LHCN-M2 (cell line): ENCODE data around the gene ACSL1. TPM values are rescaled to one million over a fixed set of nuclear protein-coding genes. Genes with fewer than 3 reads are reported as not detected.
A peak's percentile ranks its signal among the peaks of the same experiment; 100 is the strongest.
"Not testable (repeated sequence)": the region's sequence is repeated elsewhere in the genome, so short reads cannot be mapped to it uniquely, and the experiment has no call there.

ENCODE experiments used
- DNase-seq: peaks from one replicate; pipeline ENCODE4 v3.0.0-alpha.2; 2012; ENCODE audit warnings: low read depth
- total RNA-seq: library from RNA; depleted of rRNA; stranded (reverse); fragments of >200 nt; gene quantifications from 2 replicates; pipeline ENCODE4 v1.2.3, GENCODE V29; 2014

Gene ACSL1
- total RNA-seq, 1 experiment from 2014 or later = 115 TPM

DNA sequence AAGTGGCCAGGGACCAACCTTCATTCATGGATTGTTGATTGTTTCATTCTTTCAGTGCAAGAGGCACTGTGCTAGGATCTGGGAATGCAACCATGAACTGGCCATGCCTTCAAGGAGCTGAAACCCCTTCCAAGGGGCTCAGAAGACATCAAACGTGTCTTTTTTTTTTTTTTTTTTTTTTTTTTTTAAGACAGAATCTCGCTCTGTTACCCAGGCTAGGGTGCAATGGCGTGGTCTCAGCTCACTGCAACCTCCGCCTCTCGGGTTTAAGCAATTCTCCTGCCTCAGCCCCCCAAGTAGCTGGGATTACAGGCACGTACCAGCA, 13.3 kb upstream of the ACSL1 start:
- DNase-seq = not testable (repeated sequence)

DNA sequence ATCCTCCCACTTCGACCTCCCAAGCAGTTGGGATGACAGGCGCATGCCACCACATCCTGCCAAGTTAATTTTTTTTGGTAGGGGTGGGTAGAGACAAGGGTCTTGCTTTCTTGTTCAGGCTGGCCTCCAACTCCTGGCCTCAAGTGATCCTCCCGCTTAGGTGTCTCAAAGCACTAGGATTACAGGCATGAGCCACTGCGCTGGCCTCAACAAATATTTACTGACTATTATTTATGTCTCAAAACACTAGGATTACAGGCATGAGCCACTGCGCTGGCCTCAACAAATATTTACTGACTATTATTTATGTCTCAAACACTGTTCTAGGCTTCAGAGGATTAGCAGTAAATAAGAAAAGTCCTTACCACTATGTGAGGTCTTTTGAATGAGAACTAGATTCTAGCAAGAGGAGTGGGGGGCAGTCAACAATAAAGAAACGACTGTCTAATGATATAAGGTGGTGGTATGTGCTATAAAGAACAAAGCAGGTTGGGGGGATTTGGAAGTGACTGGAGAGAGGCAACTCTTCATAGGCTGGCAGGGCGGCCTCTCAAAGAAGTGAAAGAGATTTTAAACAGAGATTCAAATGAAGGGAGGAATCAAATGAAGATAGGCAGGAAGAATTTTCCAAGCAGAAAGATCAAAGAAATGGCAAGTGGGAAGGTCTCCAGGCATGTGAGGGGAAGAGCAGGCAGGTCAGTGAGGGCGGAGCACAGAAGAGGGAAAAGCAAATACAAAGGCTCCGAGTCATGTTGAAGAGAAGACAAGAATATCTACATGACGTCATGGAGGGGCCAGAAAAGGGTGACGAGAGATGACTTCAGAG, 12.7 kb upstream of the ACSL1 start:
- DNase-seq = peak; percentile 42

DNA sequence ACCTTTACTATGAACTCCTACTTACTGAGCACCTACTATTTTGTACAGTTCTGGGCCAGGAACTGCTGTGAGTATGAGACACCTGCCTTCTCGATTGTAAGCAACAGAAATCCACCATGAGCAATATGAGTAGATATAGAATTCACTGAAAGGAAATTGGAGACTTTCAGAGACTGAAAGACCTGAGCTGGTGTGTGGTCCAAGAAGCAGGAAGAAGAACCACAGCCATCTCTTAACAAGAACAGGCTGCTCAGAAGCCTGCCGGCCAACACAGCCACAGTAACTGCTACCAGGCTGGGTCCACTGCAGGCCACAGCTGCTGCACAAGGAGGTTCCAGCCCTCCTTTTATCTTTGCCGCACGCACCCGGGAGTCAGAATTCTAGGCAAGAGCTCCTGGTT, 10.8 kb upstream of the ACSL1 start:
- DNase-seq = no peak

DNA sequence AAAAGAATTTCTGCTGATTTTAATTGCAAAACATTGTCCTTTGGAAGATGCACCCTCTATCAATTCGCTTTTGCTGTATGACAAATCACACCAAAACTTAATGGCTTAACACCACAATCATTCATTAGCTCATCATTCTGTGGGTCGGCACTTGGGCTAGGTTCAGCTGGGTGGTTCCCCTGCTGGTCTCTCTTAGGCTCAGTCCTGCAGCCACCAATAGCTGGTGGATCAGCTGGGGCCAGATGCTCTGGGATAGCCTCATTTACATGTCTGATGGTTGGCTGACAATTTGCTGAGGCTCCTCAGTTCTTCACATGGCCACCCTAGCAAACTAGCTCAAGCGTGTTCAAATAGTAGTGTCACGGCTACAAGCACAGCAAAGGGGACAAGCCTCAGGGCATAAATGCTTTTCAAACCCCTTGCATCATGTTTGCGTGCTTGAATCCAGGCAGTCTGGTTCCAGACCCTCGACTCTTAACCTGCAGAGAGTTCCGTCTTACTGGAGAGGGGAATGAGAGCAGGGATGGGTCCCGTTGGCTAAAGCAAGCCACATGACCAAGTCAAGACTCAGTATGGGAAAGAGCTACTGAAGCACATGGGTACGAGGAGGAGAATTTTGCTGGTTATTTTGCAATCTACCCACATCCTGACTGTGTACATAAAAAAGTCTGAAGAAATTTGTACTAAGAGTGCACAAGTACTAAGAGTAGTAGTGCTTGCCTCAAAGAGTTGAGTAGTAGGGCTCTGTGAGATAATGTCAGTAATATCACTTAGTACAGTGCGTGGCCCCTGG, 7.5 kb upstream of the ACSL1 start:
- DNase-seq = no peak

DNA sequence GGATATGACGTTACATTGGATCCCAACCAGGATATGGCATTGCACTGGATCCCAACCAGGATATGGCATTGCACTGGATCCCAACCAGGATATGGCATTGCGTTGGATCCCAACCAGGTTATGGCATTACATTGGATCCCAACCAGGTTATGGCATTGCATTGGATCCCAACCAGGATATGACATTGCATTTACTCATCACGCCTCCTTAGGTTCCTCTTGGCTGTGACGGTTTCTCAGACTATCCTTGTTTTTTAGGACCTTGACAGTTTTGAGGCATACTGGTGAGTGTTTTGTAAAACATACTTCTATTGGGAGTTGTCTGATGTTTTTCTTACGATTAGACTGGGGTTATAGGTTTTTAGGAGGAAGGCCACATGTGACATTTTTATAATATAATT, 5.4 kb upstream of the ACSL1 start:
- DNase-seq = no peak

DNA sequence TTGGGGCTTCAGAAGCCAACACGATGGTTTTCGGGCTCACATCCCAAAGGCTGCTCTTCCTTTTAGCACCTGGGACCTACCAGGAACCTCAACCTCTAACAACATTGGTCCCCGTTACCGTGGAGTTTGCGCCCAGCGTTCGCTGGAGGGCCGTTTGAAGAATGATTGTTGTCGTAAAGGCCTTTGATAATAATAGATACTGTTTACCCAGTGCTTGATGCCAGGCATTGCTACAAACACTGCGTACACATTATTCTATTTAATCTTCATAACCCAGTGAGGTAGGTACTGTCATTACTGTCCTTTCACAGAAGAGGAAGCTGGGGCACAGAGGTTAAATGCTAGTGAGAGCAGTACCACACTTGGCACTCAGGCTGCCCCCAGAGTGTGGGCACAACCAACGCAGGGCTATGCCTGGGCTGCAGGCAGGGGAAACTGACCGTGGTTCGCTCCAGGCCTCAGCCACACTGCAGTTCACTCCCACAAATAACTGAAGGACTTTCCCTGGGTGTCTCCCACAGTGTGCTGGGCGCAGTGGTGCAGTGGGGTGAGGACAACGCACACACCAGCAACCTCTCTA, 1.0 kb upstream of the ACSL1 start:
- no peak for DNase-seq

DNA sequence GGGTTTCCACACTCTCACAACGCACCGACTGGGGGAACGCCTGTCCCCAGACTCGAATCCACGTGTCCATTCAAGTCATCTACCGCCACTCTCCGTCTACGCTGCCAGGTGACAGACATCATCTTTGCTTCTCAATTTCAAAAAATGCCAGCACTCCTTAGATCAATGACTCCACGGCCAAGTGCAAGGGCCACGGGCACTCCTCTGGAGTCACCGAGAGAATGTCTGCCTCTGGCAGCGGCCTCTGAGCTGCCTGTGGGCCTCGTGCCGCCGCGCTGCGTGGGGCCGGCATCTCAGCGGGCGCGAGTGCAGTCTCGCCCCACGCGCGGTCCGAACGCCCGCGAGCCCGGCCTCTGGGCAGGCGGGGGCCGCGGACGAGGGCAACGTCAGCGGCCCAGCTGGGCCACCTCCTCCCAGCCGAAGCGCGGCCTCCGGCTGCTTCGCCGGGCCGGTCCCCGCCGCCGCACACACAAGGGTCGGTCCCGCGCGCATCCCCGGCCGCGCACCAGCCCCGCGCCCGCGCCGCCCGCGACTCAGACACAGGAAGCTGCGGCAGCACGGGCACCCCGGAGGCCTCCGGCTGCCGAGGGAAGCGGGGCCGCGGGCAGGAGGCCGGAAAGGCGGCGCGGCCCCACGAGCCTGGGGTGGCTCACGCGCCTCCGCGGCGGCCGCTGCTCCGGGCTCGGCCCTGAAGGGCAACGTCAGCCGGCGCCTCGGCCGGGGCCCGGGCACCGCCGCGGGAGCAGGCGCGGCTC, 450 bp downstream of the ACSL1 start:
- no peak for DNase-seq

DNA sequence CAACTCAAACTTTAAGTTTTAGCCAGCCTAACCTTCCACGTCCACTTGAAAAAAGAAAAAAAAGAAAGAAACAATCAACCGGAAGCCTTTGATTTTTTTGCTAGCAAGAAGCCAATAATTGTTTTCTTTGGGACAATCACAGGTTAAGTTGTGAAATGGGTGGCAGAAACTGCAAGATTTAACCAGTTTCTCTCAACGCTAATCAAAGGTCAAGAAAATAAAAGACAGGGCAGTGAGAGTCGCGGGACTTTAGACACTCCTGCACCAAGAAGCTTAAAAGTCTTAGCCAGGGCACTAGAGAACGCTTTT, 1.0 kb downstream of the ACSL1 start:
- no peak for DNase-seq

DNA sequence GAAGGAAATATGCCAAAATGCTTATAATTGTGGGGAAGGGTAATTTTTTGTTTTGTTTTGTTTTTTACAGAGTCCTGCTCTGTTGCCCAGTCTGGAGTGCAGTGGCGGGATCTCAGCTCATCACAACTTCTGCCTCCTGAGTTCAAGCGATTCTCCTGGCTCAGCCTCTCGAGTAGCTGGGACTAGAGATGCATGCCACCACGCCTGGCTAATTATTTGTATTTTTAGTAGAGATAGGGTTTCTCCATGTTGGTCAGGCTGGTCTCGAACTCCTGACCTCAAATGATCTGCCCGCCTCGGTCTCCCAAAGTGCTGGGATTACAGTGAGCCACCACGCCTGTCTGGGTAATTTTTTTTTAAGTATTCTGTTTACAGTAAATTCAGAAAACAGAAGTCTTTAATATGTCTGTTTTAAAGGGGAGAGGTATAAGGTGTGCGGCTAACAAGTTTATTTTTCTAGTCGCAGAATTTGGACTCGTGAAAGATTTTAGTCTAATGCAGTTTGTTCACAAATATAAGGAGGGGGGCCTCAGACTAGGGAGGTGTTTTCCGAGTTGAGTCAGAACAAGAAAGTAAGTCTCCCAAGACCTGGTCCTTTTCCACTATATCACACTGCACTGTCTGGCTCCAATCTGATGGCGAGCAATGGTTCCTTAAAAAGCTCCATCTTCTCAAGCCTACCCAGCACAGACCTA, 1.5 kb downstream of the ACSL1 start:
- no peak for DNase-seq

DNA sequence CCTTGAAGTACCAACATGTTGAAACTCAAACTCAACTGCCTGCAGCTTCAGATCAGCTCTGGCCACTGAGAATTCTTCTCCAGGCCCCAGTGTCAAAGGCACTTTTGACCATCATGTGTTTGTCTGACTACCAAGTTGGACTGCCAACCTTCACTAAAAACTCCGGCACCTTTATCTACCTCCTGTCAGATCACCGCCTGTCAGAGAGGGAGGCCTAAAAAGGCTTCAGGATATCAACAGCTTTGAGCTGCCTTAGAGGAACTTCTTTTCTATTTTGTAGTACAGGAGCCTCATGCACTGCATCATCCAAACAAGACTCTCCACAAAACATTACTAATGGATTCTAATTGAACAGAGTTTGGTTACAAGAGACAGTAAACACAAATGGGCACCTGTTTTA, 2.8 kb downstream of the ACSL1 start:
- DNase-seq = no peak

DNA sequence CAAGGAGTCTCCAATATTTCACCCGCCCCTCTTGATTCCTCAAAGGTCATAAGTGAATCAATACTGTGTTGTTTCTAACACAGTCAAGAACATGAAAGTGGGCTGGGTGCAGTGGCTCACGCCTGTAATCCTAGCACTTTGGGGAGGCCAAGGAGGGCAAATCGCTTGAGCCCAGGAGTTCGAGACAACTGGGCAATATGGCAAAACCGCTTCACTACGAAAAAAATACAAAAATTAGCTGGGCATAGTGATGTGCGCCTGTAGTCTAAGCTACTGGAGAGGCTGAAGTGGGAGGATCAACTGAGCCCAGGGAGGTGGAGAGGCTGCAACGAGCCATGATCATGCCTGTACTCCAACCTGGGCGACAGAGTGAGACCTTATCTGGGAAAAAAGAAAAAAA, 3.4 kb downstream of the ACSL1 start:
- no peak for DNase-seq

DNA sequence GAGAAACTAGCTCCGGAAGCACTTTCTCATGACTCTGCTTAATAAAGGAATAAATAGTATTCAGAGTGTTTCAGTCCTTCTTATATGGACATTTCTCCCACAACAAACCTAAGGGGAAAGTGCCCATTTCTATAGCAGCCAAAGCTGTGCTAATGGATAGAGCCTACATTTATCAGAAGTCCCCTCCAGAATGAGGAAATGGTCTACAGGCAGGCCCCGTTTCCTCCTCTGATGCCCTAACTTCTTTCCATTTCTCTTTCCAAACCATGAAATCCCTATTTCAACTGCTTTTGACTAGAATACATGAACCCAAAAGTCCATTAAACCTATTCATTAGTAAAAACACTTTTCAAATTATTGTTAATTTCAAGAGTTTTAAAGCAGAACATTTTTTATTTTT, 4.5 kb downstream of the ACSL1 start:
- no peak for DNase-seq

DNA sequence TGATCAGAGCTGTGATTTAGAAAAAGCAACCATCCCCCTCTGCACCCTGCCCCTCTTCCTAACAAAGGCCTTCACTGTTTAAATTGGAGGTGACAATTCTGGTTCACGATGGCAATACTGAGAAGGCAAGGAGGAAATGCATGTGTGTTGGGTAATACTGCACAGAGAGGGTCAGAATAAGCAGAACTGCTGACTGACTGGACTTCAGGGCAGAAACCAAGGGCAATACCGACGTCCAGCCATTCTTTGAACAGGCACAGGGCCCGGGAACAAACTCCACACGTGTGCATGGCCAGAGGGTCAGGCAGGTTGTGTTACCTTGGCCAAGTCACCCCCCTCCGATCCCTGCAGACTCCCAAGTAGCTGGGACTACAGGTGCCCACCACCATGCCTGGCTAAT, 6.0 kb downstream of the ACSL1 start:
- DNase-seq = no peak

DNA sequence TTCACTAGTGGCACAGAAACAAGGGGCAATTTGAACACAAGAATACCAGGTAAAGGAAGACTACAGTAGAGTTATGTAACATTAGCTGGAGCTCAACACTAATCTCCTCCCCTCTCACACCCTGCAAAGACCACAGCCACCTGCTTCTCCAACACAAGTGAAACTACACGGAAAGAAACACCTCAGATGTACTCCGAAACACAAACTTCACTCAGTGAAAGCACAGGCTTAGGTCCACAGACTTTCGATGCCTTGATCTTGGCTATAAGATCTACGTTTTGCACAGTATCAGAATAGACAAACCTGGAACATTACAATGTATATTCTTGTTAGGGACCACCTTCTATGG, 7.6 kb downstream of the ACSL1 start:
- DNase-seq = no peak

DNA sequence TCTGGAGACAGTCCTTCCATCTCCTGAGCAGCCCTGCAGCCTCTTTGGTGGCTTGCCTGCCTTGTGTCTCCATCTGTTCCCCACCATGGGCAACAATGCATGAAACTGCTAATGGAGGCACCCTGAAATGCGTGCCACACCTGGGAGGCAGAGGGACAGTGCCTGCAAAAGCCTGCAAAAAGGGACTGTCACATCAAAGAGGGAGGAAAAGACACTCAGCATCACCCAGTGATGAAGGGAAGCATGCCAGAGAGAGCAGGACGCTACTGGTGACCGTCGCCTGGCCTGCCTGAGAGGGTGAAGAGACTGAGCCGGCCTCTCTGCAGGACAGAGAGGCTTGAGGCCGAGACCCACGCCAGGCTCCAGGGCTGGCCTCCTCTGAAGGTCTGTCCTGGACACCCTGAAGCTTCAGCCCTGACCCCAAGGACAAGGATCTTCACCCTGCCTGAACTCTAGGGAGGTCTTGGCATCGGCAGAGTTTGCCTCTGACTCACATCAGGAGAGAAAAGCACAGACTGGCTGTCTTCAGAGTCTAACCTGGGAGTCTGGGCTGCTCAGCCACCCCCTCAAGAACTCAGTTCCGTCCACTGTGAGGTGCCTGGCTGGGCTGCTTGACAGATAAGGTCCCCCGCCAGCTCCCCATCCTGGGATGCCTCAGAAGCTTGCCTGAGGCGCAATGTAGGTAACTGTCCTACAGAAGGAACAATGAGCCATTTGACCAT, 8.1 kb downstream of the ACSL1 start:
- DNase-seq = no peak

DNA sequence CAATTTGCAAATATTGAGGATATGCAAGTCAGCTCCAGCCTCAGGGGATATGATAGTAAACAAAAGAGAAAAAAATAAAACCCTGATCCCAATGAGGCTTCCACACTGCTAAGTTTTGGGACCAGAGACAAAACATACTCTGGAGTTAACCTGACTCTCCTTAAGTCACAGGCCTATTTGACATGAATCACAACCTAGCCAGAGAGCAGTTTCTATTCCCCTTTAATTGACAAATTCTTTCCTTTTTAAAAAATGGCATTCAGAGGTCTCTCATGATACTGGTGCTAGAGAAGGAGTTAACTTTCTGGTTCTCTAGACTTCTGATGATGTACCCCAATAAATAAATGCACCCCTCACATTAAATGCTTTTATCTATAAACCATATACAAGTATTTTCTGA, 8.8 kb downstream of the ACSL1 start:
- DNase-seq = no peak

DNA sequence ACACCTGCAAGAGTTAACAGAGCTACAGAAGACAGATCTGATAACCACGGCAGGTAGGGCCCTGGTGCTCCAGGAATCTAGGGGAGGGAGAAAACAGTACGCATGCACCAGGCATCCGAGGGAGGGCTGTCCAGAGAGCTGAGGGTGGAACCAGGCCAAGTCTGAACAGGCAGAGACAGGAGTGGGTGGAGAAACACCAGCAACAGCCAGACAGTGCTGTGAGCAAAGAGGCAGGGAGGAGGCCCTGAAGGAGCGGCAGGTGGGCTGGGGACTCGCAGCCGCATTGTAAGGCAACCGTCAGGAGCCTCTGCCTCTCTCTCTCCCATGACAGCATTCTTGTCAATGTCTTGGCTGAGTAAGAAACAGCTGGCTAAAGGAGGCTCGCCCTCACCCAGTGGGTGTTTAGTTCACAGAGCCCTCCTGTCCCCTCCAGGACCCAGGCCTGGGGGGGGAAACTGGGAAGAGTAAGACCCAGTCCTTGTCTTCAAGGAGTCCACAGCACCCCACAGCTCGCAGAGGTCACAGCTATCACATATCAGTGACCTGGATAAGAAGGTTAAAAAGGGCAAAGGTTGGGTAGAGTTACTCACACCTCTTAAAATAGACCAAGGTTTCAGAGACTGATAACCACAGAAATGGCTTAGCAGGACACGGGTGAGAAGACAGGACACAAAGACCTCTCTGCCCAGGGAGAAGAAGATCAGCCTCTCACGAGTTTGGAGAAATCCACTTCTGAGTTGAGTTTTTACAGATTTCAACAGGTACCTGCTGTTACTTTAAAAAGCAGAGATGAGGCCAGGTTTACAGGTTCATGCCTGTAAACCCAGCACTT, 10.5 kb downstream of the ACSL1 start:
- peak; percentile 86 for DNase-seq

DNA sequence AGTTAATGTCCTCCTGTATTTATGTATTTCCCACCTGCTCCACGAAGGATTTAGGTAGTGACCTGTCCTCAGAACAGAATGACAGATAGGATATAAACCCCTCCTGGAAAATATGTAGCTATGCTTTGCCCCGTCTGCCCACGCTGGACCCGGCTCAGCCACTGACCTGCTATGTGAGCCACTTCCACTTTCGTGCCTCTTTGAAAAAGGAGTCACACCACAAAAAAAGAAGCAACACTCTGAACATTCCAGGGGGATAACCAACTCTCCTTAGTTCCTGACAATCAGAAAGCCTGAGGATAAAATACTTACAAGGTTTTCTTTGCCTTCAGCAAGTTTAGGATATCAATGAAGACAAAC, 11.1 kb downstream of the ACSL1 start:
- peak; percentile 58 for DNase-seq

DNA sequence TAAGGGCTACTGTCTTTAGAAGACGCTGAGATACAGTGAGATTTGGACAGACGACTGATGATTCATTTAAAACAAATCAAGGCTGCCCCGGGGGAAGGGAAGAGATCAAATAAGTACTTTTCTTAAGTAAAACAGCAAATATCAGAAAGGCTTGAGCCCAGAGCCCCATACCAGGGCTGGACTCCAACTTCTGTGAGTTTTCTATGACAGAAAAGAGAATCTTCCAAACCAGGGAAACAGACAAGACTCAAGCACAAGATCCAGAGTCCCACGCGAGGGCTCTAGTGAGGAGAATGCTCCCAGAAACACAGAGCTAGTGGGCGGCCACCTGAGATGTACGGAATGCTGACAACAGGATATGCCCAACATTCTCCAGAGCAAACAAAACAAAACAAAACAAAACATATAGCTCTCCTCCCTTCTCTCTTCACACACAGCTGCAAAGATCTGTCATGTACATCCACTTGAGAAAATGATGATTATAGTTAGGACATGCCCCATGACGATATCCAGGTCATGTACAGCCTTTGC, 13.1 kb downstream of the ACSL1 start:
- peak; percentile 56 for DNase-seq

DNA sequence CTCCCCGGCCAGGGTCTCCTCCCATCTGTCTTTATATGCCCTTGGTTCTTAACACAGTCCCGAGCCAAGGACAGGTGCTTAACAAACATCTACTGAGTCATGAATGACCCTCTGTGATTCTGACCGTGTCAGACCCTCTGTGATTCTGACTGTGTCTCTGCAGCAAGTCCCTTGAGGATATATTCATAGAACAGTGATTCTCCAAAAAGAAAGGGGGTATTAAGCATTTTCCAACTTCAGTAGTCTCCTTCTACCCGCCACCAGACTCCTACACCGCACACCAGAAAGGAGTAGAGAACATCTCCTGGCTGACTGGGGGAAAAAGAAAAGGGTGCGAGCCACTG, 13.6 kb downstream of the ACSL1 start:
- DNase-seq = peak; percentile 49
